H1 (cell line): Measurements from ENCODE around the gene ASTN2. TPM values are rescaled to one million over a fixed set of nuclear protein-coding genes. Genes with fewer than 3 reads are reported as not detected.

Experiments
- FOSL1 ChIP-seq: IDR thresholded peaks from 2 replicates; pipeline ENCODE4 v1.6.1; 2011; ENCODE audit warnings: mild to moderate bottlenecking, low read depth, low read length, moderate library complexity; ENCODE audit not compliant: insufficient read depth
- KDM4A ChIP-seq: IDR thresholded peaks from one replicate; pipeline ENCODE4 v1.7.1; 2012; ENCODE audit warnings: low read depth, mild to moderate bottlenecking, moderate library complexity, low read length, inconsistent platforms; ENCODE audit not compliant: severe bottlenecking
- KDM5A ChIP-seq: fragments of 200-600 bp; IDR thresholded peaks from 2 replicates; pipeline ENCODE4 v1.7.1; 2012; ENCODE audit warnings: mild to moderate bottlenecking, low read length, inconsistent platforms, mixed read lengths
- POU5F1 ChIP-seq: IDR thresholded peaks from 2 replicates; pipeline ENCODE4 v1.6.1; 2011; ENCODE audit warnings: low read depth, mild to moderate bottlenecking, low read length, moderate library complexity
- TAF1 ChIP-seq: IDR thresholded peaks from 2 replicates; pipeline ENCODE4 v1.6.1; 2011; ENCODE audit warnings: mild to moderate bottlenecking, low read depth, low read length
- TBP ChIP-seq: IDR thresholded peaks from 2 replicates; pipeline ENCODE4 v1.6.1; 2011; ENCODE audit warnings: low read depth, low read length, improper control_type of control experiment
- TEAD4 ChIP-seq: IDR thresholded peaks from 2 replicates; pipeline ENCODE4 v1.6.1; 2012; ENCODE audit warnings: low read depth, low read length, inconsistent platforms, mixed read lengths
- YY1 ChIP-seq: IDR thresholded peaks from 2 replicates; pipeline ENCODE4 v1.6.1; 2011; ENCODE audit warnings: low read depth, mild to moderate bottlenecking, low read length
- polyA plus RNA-seq, 7 experiments: library from polyadenylated mRNA; depleted of rRNA in 3 of 7; stranded (reverse) in 5 of 7; unstranded in 2 of 7; fragments of >200 nt in 5 of 7; fragments of 200-250 nt in 2 of 7; gene quantifications; 1 replicate in 5 of 7; 2 replicates in 1 of 7; 4 replicates in 1 of 7; pipeline versions ENCODE4 v1.2.1 to v1.2.3, GENCODE V29; 2011 to 2013; ENCODE audit warnings: missing spikeins in 2 of 7, mixed read lengths in 2 of 7
- total RNA-seq: library from RNA; stranded (reverse); fragmentation: NEBNext Ultra II Directional; extraction: Animal tissue kit (Norgen Biotek cat#: 25700); gene quantifications from 2 replicates; pipeline ENCODE4 v1.2.1, GENCODE V29; 2021
- TF ChIP-seq, protein P1 (sequence below): IDR thresholded peaks from 2 replicates; pipeline ENCODE4 v1.6.1; 2011; ENCODE audit warnings: low read depth, mild to moderate bottlenecking, low read length; ENCODE audit not compliant: insufficient read depth
- TF ChIP-seq, protein P2 (sequence below): IDR thresholded peaks from 2 replicates; pipeline ENCODE4 v1.6.1; 2012; ENCODE audit warnings: low read length, inconsistent platforms

Gene ASTN2
- total and polyA plus RNA-seq, 2 of the 8 experiments (the other 6 are each of a cell fraction or from before 2014, with no cell fraction given), result 8.2 to 13.7 TPM

DNA sequence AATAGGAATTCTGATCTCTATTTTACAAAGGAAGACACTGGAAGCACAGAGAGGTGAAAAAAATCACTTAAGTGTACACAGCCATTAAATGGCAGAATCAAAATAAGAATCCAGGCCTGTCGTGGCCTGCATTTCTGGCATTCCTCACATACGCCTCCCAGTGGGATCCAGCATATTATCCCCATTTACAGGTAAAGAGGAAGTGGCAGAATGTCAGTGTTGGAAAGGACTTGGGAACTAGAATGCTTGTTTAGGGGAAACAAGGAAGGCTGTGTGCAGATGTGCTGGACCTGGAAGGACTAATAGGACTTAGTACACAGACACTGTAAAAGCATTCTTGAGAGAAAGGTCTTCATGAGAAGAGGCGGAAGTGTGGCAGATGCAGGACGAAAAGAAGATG is 486.0 kb downstream of the ASTN2 start (continued):
- TF ChIP-seq TAF1, result peak; percentile 56; the same call in 1 of the 2 replicates
- TF ChIP-seq POU5F1, result 0 out of 2 replicates have a peak, but pooled peaks have one; percentile 46
- no peak for TF ChIP-seq KDM5A
- TF ChIP-seq TEAD4, result peak; percentile 100
- TF ChIP-seq KDM4A, result no peak
- TF ChIP-seq, protein P1, sequence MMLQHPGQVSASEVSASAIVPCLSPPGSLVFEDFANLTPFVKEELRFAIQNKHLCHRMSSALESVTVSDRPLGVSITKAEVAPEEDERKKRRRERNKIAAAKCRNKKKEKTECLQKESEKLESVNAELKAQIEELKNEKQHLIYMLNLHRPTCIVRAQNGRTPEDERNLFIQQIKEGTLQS, result no peak
- TF ChIP-seq, protein P2, sequence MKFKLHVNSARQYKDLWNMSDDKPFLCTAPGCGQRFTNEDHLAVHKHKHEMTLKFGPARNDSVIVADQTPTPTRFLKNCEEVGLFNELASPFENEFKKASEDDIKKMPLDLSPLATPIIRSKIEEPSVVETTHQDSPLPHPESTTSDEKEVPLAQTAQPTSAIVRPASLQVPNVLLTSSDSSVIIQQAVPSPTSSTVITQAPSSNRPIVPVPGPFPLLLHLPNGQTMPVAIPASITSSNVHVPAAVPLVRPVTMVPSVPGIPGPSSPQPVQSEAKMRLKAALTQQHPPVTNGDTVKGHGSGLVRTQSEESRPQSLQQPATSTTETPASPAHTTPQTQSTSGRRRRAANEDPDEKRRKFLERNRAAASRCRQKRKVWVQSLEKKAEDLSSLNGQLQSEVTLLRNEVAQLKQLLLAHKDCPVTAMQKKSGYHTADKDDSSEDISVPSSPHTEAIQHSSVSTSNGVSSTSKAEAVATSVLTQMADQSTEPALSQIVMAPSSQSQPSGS, result peak; percentile 89
- TF ChIP-seq TBP, result 0 out of 2 replicates have a peak, but pooled peaks have one; percentile 25
- TF ChIP-seq YY1, result peak; percentile 80
- no peak for TF ChIP-seq FOSL1
